HG03103 (cell line): Measurements from ENCODE around the gene MAST1.
"Not testable (repeated sequence)": the region's sequence is repeated elsewhere in the genome, so short reads cannot be mapped to it uniquely, and the experiment has no call there.

Experiments used
- ATAC-seq: cut with Tn5 transposase; IDR thresholded peaks from one replicate; pipeline ENCODE4 v1.9.1; 2021; ENCODE audit warnings: low read depth; ENCODE audit not compliant: unreplicated experiment

Gene MAST1

GRCh38 chr19:12838182-12838885 lies at the start of gene MAST1:
Gene MAST1 (plus strand): TSS chr19:12838515. CDS start chr19:12838573, 58 bp downstream.
- no peak for ATAC-seq

DNA sequence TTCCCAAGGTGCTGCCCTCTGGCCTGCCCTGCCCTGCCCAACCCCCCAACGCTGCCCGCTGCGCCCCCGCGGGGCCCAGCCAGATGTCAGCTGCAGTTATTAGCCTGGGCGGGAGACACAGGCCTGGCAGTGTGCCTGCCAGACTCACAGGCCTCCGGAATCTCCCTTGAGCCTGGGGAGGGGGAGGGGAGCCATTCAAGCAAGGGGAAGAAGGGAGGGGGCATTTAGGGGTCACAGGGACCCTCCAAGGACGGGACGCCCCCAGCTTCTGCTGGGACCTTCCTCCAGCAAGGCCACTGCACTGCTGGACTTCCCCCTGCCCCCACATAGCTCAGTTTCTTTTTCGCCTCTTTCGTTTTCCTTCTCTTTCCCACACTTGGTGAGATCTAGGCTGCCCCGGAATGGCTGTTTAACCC lies 49.6 kb upstream of the MAST1 start:
- no peak for ATAC-seq

DNA sequence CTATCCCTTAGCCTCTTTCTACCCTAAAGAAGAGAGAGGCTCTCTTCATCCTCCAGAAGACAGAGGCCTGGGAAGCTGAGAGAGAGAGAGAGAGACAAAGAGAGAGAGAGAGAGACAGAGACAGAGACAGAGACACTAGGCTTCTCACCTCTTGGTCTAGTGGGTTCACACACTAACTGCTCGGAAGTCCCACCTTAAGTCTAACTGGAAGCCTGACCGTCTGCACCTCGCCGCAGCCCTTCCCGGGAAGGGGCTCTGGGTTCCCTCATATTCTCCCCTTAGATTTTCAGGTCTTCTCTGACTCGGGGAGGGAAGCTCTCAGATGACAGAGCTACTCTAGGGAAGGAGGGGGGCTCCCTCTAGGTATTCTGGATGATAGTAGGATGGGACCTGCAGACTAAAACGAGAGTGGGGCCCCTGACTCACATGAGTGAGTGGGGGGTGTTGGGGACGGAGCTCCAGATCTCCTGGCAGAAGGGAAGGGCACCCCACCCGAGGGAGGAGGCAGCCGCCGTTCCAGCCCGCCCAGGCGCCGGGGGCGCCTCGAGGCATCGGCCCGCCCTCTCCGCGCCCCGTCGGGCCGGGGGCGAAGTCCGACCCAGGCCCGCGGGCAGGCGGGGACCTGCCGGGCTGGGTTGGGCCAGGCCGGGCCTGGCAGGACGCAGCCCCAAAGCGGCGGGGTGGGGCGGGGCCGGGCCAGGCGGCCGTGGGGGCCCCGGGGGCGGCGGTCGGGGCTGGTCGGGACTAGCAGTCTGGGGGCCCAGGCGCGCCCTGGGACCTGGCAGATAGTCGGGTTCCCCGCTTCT lies 49.0 kb upstream of the MAST1 start:
- no peak for ATAC-seq

- peak; percentile 39 for ATAC-seq
These were observed 48.3 kb upstream of the MAST1 start for GRCh38 chr19:12789904-12790619.

- no peak for ATAC-seq
These were observed 47.5 kb upstream of the MAST1 start for GRCh38 chr19:12790628-12791344.

DNA sequence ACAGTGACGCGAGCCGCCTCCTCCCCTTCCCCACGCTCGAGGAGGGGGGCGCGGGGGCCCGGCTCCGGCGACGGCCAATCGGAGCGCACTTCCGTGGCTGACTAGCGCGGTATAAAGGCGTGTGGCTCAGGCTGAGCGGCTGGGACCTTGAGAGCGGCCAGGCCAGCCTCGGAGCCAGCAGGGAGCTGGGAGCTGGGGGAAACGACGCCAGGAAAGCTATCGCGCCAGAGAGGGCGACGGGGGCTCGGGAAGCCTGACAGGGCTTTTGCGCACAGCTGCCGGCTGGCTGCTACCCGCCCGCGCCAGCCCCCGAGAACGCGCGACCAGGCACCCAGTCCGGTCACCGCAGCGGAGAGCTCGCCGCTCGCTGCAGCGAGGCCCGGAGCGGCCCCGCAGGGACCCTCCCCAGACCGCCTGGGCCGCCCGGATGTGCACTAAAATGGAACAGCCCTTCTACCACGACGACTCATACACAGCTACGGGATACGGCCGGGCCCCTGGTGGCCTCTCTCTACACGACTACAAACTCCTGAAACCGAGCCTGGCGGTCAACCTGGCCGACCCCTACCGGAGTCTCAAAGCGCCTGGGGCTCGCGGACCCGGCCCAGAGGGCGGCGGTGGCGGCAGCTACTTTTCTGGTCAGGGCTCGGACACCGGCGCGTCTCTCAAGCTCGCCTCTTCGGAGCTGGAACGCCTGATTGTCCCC lies 46.8 kb upstream of the MAST1 start, which contains the start of gene JUNB:
Gene JUNB (plus strand): TSS at position 142 of the 706 bp plus-strand sequence. CDS start 286 bp downstream, at position 428.
- ATAC-seq, result peak; percentile 28

- ATAC-seq, result no peak
These were observed 46.1 kb upstream of the MAST1 start for GRCh38 chr19:12792051-12792852.

- no peak for ATAC-seq
These were observed 45.4 kb upstream of the MAST1 start for GRCh38 chr19:12792853-12793289.

GRCh38 chr19:12793290-12794195 lies 44.8 kb upstream of the MAST1 start:
- no peak for ATAC-seq

DNA sequence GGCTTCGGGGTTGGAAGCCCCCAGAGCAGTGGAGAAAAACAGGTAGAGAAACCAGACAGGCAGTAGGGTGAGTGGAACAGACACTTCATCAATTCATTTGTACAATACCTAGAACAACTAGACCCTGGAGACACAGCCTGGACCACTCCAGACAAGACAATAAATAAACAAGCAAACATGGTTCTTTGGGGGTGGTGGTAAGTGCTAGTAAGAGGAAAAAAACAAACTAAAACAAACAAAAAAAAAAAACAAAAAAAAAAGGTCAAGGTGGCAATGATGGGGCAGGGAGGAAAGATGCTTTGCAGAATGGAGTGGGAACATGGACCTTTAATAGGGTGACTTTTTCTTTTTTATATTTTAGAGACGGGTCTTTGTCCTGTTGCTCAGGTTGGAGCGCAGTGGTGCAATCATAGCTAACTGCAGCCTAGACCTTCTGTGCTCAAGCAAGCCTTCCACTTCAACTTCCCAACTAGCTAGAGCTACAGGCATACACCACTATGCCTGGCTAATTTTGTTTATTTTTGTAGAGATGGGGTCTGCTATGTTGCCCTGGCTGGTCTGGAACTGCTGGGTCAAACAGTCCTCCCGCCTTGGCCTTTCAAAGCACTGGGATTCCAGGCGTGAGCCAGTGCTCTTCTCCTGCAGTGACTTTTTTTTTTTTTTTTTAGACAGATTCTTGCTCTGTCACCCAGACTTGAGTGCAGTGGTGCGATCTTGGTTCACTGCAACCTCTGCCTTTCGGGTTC lies 43.9 kb upstream of the MAST1 start:
- no peak for ATAC-seq

DNA sequence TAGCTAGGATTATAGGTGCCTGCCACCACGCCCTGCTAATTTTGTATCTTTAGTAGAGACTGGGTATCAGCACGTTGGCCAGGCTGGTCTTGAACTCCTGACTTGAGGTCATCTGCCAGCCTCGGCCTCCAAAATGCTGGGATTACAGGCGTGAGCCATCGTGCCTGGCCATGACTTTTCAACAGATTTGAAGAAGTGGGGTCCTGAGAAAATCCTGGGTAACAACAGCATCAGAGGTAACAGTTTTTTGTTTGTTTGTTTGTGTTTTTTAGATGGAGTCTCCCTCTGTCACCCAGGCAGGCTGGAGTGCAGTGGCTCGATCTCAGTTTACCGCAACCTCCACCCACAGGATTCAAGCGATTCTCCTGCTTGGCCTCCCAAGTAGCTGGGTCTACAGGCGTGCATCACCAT lies 43.3 kb upstream of the MAST1 start:
- no peak for ATAC-seq

GRCh38 chr19:12796146-12797071 lies 41.9 kb upstream of the MAST1 start:
- no peak for ATAC-seq

- no peak for ATAC-seq
These were observed 41.2 kb upstream of the MAST1 start for GRCh38 chr19:12797141-12797587.

GRCh38 chr19:12797607-12798006 lies 40.7 kb upstream of the MAST1 start:
- not testable (repeated sequence) for ATAC-seq

DNA sequence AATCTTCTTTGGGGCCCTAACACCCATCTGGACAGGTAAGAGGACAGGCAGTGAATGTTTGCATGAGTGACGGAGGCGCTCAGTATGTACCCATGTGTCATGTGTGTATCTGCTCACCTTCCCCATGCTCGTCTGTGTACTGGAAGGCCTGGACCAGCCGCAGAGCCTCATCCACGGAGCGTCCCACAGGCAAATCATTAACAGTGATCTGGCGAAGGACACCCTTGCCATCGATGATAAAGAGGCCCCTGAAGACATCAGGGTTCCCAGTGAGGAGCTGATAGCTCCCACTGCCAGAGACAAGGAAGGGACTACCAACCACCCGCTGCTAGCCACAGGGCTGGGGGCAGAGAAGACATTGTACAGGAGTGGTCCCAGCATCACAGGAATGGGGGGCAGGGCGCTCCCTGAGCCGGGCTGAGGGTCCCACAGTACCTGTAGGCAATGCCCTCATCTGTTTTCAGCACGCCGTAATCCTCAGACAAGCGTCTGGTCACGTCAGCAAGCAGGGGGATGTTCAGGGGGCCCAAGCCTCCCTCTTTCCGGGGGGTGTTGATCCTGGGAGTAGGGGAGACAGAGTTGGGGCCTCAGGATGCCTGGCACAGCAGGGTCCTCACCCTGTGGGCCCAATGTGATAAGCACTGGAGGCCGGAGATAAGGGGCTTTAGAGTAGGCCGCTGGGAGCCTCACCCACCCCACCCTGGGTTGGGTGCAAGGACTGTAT lies 38.4 kb upstream of the MAST1 start:
- ATAC-seq, result no peak

DNA sequence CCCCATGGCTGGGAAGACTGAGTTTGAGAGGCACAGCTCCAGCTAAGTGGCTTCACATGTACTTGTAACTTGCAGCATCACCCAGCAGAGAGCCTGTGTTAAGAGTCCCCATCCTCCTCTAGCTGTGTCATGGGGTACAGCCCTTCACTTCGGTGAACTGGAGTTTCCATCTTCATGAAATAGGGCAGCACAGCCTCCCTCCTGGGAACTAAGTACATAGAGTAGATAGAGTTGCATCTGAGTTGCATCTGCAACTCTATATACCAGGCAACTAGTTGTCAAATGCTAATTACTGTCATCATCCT lies 37.9 kb upstream of the MAST1 start:
- no peak for ATAC-seq
